ENCODE results near the gene PTPRD. TPM values are rescaled to one million over a fixed set of nuclear protein-coding genes. Genes with fewer than 3 reads are reported as not detected.

PTPRD gene
- total RNA-seq, 2 experiments from 2014 or later, result 0.10 TPM; not detected in 1

DNA sequence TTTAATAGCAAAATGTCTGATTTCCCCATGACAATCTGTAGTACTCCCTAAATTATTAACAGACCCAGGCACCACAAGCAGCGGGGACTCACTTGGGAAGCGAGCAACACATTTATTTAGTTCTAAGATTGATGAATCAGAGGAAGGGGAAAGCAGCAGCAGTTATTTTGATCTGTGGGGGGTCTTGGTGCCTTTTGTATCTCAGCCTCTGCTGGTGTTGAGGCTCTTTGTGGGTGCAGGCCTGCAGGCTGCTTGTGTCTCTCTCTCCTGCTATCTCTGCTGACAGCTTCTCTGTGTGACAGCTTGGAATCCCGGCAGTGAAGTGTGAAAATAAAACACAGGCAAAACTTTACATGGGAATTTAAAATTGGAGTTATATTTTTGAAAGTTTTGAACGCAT is 1935.1 kb downstream of the PTPRD start:
- Mint-ChIP-seq H3K9me3 (no peaks in the 10 kb centered on the region), H3K4me3 (no peak overlapping the region), H3K27me3 (no peaks in the 10 kb centered on the region), H3K27ac (no peak overlapping the region), H3K36me3 (no peaks in the 10 kb centered on the region), H3K4me1 (ENCODE audit: low read depth) (no peaks in the 10 kb centered on the region)
- ChIA-PET POLR2A (no interaction called here), CTCF (no interaction called here)
- DNase-seq, result no peak
- intact Hi-C loops (cut with micrococcal nuclease), result no loop called here

DNA sequence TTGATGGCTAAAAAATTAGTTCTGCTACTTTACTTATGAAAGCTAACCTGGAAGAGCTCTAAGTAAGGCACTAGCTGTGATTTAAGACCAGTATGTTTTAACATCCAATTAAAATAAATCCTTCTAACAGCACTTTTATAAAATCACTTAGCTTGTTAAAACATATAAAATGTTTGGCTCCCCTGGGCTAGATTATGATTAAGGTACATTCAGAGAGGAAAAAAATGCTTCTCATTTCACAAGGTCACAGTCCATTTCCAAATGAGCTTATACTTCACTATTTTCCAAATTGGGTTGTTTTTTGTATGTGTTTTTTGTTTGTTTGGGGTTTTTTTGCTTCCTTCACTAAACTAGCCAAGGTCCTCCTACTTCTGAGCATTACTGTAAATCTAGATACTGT is 1938.3 kb downstream of the PTPRD start:
- ChIA-PET CTCF (no interaction called here), POLR2A (no interaction called here)
- Mint-ChIP-seq H3K27me3 (no peaks in the 10 kb centered on the region), H3K27ac (no peak overlapping the region), H3K4me3 (no peak overlapping the region), H3K4me1 (ENCODE audit: low read depth) (no peaks in the 10 kb centered on the region), H3K36me3 (no peaks in the 10 kb centered on the region), H3K9me3 (no peaks in the 10 kb centered on the region)
- DNase-seq, result no peak
- intact Hi-C loops (cut with micrococcal nuclease), result no loop called here

DNA sequence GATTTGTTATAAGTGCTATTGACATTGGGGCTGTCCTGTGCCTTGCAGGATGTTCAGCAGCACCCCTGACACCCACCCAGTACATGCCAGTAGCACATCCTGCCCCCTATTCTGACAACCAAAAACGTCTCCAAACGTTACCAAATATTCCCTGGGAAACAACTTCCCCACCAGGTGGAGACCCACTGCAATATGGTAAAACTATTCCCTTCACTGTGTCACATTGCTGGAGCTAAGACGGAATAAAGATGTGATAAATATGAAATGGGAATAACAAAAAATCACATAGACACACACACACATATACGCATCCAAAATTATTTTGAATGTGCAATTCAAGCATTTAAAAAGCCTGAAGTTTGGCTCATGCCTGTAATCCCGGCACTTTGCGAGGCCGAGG is 1939.0 kb downstream of the PTPRD start:
- intact Hi-C loops (cut with micrococcal nuclease), result no loop called here
- Mint-ChIP-seq H3K4me1 (ENCODE audit: low read depth) (no peaks in the 10 kb centered on the region), H3K27ac (no peak overlapping the region), H3K36me3 (no peaks in the 10 kb centered on the region), H3K9me3 (no peaks in the 10 kb centered on the region), H3K4me3 (no peak overlapping the region), H3K27me3 (no peaks in the 10 kb centered on the region)
- ChIA-PET POLR2A (no interaction called here), CTCF (no interaction called here)
- DNase-seq, result no peak

DNA sequence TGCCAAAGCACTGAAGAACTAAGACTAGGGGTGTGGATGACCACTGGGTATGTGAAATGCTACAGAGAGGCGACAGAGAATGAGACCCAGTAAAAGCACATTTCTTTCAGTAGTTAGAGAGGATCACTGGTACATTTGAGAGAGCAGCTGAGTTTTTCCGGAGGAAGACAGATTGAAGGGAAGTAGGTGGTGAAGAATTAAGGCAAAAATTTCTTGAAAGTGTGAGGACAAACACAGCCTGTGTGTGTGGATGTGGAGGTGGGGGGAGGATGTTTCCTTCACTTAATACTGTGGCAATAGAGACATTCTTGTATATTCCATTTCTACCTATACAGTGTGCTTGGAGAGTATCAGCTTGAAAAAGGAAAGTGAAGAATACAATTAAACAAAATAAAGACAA is 1942.1 kb downstream of the PTPRD start:
- Mint-ChIP-seq H3K9me3 (no peaks in the 10 kb centered on the region), H3K4me3 (no peak overlapping the region), H3K27ac (no peak overlapping the region), H3K27me3 (no peaks in the 10 kb centered on the region), H3K36me3 (no peaks in the 10 kb centered on the region), H3K4me1 (ENCODE audit: low read depth) (no peaks in the 10 kb centered on the region)
- DNase-seq, result no peak
- ChIA-PET POLR2A (no interaction called here), CTCF (no interaction called here)
- intact Hi-C loops (cut with micrococcal nuclease), result no loop called here

DNA sequence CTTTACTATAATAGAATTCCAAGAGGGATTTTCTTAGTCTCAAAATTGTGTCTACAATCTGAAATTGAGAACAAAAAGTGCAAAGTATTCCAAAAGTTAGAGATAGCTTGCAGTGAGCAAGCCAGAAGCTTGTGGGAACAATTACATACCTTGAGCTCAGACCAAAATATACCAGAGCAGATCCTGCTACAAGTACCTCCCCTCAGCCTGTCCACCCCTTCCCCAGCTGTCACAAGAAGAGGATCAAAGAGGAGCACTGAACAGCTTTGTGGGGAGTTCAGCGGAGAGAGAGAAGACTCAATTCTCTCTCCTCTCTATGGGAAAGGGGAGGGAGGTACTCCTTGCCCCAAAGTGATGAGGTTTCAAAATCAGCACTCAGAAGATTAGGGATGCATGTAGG is 1944.1 kb downstream of the PTPRD start:
- intact Hi-C loops (cut with micrococcal nuclease), result no loop called here
- ChIA-PET CTCF (no interaction called here), POLR2A (no interaction called here)
- Mint-ChIP-seq H3K4me3 (no peak overlapping the region), H3K9me3 (no peaks in the 10 kb centered on the region), H3K36me3 (no peaks in the 10 kb centered on the region), H3K27ac (no peak overlapping the region), H3K4me1 (ENCODE audit: low read depth) (no peaks in the 10 kb centered on the region), H3K27me3 (no peaks in the 10 kb centered on the region)
- DNase-seq, result no peak

DNA sequence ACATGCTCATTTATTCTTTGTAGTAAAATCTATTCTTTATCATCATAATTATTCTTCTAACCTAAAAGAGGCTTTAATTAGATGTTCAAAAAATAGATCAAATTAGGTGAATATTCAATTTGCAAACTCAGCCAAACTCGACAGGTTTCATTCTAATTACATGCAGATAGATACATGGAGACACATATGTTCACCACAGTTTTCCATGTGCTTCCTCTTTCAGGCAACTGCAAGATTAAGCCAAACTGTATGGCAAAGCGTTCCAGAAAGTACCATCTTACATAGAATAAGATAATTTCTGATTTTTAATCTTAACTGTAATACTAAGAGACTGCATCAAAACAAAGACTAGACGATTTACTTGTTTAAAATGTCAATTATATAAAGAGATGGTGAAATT is 1944.6 kb downstream of the PTPRD start:
- DNase-seq, result no peak
- Mint-ChIP-seq H3K4me3 (no peak overlapping the region), H3K27ac (no peak overlapping the region), H3K36me3 (no peaks in the 10 kb centered on the region), H3K9me3 (no peaks in the 10 kb centered on the region), H3K4me1 (ENCODE audit: low read depth) (no peaks in the 10 kb centered on the region), H3K27me3 (no peaks in the 10 kb centered on the region)
- intact Hi-C loops (cut with micrococcal nuclease), result no loop called here
- ChIA-PET POLR2A (no interaction called here), CTCF (no interaction called here)

DNA sequence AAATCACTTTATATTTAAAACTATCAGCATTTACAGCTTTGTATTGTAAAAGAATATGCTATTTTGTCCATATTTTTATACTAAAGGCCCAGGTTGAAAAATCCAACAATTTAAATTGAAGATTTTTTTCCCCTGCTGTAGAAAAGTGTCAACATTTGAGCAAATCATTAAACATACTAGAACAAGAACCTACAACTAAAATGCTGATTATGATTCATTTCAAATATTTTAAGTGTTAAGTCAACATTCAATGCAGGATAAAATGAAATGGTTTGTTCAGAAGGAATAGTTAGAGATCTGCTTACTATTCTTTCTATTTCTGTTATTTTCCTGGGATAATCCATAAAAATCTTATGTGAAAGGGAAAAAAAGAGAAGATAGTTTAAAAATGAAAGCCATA is 1946.7 kb downstream of the PTPRD start:
- POLR2A ChIA-PET, result no interaction called here
- Mint-ChIP-seq H3K27ac (no peak overlapping the region), H3K4me1 (ENCODE audit: low read depth) (no peaks in the 10 kb centered on the region), H3K36me3 (no peaks in the 10 kb centered on the region), H3K27me3 (no peaks in the 10 kb centered on the region), H3K9me3 (no peaks in the 10 kb centered on the region), H3K4me3 (no peak overlapping the region)
- intact Hi-C loops (cut with micrococcal nuclease), result no loop called here
- CTCF ChIA-PET, result no interaction called here
- no peak for DNase-seq

DNA sequence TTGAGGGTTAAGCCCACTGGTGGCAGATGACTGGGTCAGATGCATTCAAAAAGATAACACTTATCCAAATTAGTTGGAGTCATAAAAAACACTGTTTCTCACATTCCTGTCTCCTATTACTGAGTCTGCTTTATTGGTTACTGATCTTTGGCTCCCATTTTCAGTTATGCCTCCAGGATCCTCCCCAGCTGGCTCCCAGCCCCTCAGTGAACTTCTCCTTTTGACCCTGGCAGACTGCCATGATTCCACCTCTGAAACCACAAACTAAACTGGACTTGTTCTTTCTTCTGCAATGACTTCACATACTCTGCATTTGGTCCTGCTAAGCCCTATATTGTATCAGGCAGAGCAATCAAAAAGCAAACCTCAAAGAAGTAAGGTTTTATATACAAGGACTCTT is 1952.4 kb downstream of the PTPRD start:
- intact Hi-C loops (cut with micrococcal nuclease), result no loop called here
- no peak overlapping the region for H3K27ac Mint-ChIP-seq
- peaks cover 1% of the 10 kb centered on the region for H3K27me3 Mint-ChIP-seq
- no peaks in the 10 kb centered on the region for H3K9me3 Mint-ChIP-seq
- H3K4me1 Mint-ChIP-seq (ENCODE audit: low read depth), result no peaks in the 10 kb centered on the region
- ChIA-PET POLR2A (no interaction called here), CTCF (no interaction called here)
- no peak for DNase-seq
- H3K36me3 Mint-ChIP-seq, result no peaks in the 10 kb centered on the region
- no peak overlapping the region for H3K4me3 Mint-ChIP-seq

DNA sequence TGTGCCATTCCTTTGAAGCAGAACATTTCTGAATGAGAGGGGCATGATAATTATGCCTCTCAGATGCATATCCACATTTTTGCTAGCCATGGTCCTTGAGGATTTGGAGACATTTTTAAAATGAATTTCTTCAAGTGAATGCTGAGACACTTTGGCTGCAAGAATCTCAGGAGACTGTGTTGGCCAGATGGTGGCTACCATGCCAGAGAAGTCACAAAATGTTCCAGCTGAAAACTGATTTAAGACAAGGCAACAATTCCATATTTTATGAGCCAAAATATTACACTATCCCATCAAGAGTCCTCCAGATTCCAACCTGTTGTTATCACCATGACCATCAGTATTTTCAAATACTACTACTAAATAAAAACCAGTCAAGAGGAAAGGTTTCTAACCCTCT is 1953.7 kb downstream of the PTPRD start:
- ChIA-PET POLR2A (interaction anchor here (0.7 kb wide), 1 partner anchor 1292 kb away, joined by 5 read pairs; no protein-coding TSS in a partner anchor), CTCF (no interaction called here)
- intact Hi-C loops (cut with micrococcal nuclease), result no loop called here
- Mint-ChIP-seq H3K9me3 (no peaks in the 10 kb centered on the region), H3K4me1 (ENCODE audit: low read depth) (no peaks in the 10 kb centered on the region), H3K36me3 (no peaks in the 10 kb centered on the region), H3K27ac (no peak overlapping the region), H3K4me3 (no peak overlapping the region), H3K27me3 (peaks cover 1% of the 10 kb centered on the region)
- no peak for DNase-seq

DNA sequence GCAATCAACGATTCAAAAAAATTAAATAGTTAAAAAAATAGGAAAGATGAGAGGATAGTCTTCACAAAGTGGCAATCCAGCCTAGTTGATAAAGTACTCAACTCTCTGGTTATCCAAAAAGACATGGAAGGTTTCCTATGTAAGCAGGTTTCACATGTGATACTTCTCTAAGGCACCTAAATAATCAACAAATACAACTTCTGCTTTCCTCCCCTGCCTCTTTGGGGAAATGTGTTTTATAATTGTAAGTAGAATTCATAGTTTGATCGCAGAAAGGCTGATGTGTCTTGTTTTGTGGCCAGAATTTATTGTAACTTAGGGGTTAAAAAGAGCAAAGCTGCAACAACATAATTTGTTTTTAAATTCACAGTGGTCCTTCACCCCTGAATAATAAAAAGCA is 1957.7 kb downstream of the PTPRD start:
- ChIA-PET POLR2A (no interaction called here), CTCF (no interaction called here)
- intact Hi-C loops (cut with micrococcal nuclease), result no loop called here
- no peak overlapping the region for H3K27ac Mint-ChIP-seq
- H3K4me3 Mint-ChIP-seq, result no peak overlapping the region
- no peak for DNase-seq
- no peaks in the 10 kb centered on the region for H3K4me1 Mint-ChIP-seq (ENCODE audit: low read depth)
- no peaks in the 10 kb centered on the region for H3K9me3 Mint-ChIP-seq
- no peaks in the 10 kb centered on the region for H3K36me3 Mint-ChIP-seq
- H3K27me3 Mint-ChIP-seq, result no peaks in the 10 kb centered on the region

DNA sequence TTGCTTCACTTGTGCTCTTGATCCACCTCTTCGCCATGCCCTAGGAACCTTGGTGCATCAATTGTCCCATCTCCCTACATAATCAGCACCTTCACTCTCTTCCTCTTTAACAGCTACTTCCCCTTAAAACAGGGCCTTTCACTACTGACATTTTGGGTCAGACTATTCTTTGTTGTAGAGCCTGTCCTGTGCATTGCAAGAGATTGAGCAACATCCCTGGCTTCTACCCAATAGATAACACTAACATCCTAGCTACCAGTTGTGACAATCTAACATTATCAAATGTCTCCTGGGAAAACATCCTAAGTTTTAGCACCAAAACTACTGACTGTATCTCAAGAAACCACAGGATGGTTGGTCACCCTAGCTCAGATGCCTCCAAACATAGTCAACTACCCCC is 1958.9 kb downstream of the PTPRD start:
- Mint-ChIP-seq H3K9me3 (no peaks in the 10 kb centered on the region), H3K4me1 (ENCODE audit: low read depth) (no peaks in the 10 kb centered on the region), H3K27ac (no peak overlapping the region), H3K36me3 (no peaks in the 10 kb centered on the region), H3K4me3 (no peak overlapping the region), H3K27me3 (no peaks in the 10 kb centered on the region)
- ChIA-PET CTCF (no interaction called here), POLR2A (no interaction called here)
- intact Hi-C loops (cut with micrococcal nuclease), result no loop called here
- no peak for DNase-seq

DNA sequence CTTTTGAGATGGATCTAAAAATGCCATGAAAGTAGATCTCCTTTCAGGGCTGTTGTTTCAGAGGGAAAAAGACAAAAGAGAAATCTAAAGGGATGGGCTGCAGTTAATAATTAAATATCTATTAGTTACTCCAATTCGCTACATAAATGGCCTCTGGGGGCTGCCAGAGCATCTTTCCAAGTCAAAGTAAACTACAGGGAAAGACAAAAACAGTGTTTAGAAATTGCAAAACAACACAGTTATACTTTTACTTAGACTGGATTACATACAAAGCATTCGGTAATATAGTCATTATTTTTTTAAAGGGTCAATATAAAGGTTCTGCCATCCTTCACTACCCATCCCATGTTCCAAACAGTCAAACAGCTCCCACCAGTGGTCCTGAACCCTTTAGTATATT is 1959.7 kb downstream of the PTPRD start:
- POLR2A ChIA-PET, result no interaction called here
- Mint-ChIP-seq H3K36me3 (no peaks in the 10 kb centered on the region), H3K27me3 (no peaks in the 10 kb centered on the region), H3K27ac (no peak overlapping the region), H3K9me3 (no peaks in the 10 kb centered on the region), H3K4me3 (no peak overlapping the region), H3K4me1 (ENCODE audit: low read depth) (no peaks in the 10 kb centered on the region)
- intact Hi-C loops (cut with micrococcal nuclease), result no loop called here
- no peak for DNase-seq
- CTCF ChIA-PET, result no interaction called here

DNA sequence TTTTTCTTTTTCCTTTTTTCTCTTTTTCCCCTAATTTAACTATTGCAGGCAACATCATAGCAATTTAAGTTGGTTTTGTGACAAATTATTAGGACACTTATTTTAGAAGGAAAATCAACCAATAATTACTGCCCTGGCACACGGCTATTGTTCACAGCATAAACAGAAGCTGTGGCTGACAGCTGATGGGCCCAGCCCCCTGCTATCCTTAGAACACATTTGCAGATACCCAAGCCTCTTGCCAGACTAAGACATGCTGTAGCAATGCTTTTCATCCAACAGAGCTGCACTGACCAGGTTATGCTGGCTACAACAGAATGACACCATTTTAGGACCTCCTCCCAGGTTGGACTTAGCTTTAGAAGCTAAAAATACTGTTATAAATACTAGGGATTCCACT is 1960.5 kb downstream of the PTPRD start:
- Mint-ChIP-seq H3K27me3 (no peaks in the 10 kb centered on the region), H3K27ac (no peak overlapping the region), H3K4me3 (no peak overlapping the region), H3K4me1 (ENCODE audit: low read depth) (no peaks in the 10 kb centered on the region), H3K9me3 (no peaks in the 10 kb centered on the region), H3K36me3 (no peaks in the 10 kb centered on the region)
- intact Hi-C loops (cut with micrococcal nuclease), result no loop called here
- DNase-seq, result no peak
- ChIA-PET POLR2A (no interaction called here), CTCF (no interaction called here)

DNA sequence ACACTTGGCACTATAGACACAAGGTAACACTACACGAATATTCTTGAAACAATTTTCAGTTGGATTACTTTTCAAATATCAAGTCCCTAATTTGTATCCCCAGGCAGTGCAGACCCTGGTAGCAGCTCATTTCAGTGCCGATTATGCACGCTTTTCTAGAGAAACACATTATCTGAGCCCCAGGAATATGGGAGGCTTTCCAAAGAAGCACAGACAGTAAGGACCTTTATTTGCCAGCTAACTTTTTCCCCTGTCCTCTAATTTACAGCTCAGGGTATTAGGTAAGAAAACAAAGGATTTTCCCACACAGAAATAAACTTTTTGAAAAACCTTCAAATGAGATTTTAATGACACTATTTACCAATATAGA is 1961.0 kb downstream of the PTPRD start:
- no peak for DNase-seq
- H3K36me3 Mint-ChIP-seq, result no peaks in the 10 kb centered on the region
- CTCF ChIA-PET, result no interaction called here

More for the DNA sequence above, 1961.0 kb downstream of the PTPRD start:
- Mint-ChIP-seq H3K4me3 (no peak overlapping the region), H3K27me3 (no peaks in the 10 kb centered on the region), H3K4me1 (ENCODE audit: low read depth) (no peaks in the 10 kb centered on the region), H3K27ac (no peak overlapping the region), H3K9me3 (no peaks in the 10 kb centered on the region)
- intact Hi-C loops (cut with micrococcal nuclease), result no loop called here
- POLR2A ChIA-PET, result no interaction called here
